Karpas-422 (cell line): ENCODE data around the gene LRRC10. TPM values are rescaled to one million over a fixed set of nuclear protein-coding genes. Genes with fewer than 3 reads are reported as not detected.

Source experiments
- DNase-seq: peaks from one replicate; pipeline ENCODE4 v3.0.0-alpha.2; 2015
- H2AFZ ChIP-seq: fragments of 200-600 bp; sonication (generic); 2 replicates; pipeline ENCODE4 v1.6.1; 2014; ENCODE audit warnings: antibody characterized with exemption, low read length, mixed read lengths
- H3K27ac ChIP-seq: fragments of 200-600 bp; sonication (generic); 2 replicates; pipeline ENCODE4 v1.5.1; 2014; ENCODE audit warnings: mild to moderate bottlenecking, low read length, moderate library complexity
- H3K27me3 ChIP-seq: fragments of 200-600 bp; sonication (generic); 2 replicates; pipeline ENCODE4 v1.6.1; 2014; ENCODE audit warnings: low read length, mixed read lengths
- H3K36me3 ChIP-seq: fragments of 200-600 bp; sonication (generic); 2 replicates; pipeline ENCODE4 v1.6.1; 2014; ENCODE audit warnings: low read length, mixed read lengths; ENCODE audit not compliant: insufficient read depth
- H3K4me1 ChIP-seq: fragments of 200-600 bp; sonication (generic); 2 replicates; pipeline ENCODE4 v1.6.1; 2014; ENCODE audit warnings: mild to moderate bottlenecking, low read length, mixed read lengths
- H3K4me2 ChIP-seq: fragments of 200-600 bp; sonication (generic); 2 replicates; pipeline ENCODE4 v1.6.1; 2014; ENCODE audit warnings: low read length, low read depth, mild to moderate bottlenecking; ENCODE audit not compliant: poor library complexity, severe bottlenecking
- H3K4me3 ChIP-seq: fragments of 200-600 bp; sonication (generic); 2 replicates; pipeline ENCODE4 v1.5.1; 2014; ENCODE audit warnings: mild to moderate bottlenecking, antibody characterized with exemption, low read length, mixed read lengths
- H3K79me2 ChIP-seq: fragments of 200-600 bp; sonication (generic); 2 replicates; pipeline ENCODE4 v1.6.1; 2014; ENCODE audit warnings: mild to moderate bottlenecking, low read length, mixed read lengths
- H3K9ac ChIP-seq: fragments of 200-600 bp; sonication (generic); 2 replicates; pipeline ENCODE4 v1.6.0; 2014; ENCODE audit warnings: low read length
- H3K9me2 ChIP-seq: fragments of 200-600 bp; sonication (generic), shearing (Covaris generic); replicated peaks from 2 replicates; pipeline ENCODE4 v1.6.0; 2014; ENCODE audit warnings: mild to moderate bottlenecking, low read length, moderate library complexity; ENCODE audit not compliant: insufficient read depth
- H3K9me3 ChIP-seq: fragments of 300-700, 200-600 bp; sonication (generic); 2 replicates; pipeline ENCODE4 v1.6.1; 2014; ENCODE audit warnings: low read length, mixed read lengths
- H4K20me1 ChIP-seq: fragments of 200-600 bp; sonication (generic); 2 replicates; pipeline ENCODE4 v1.6.1; 2014; ENCODE audit warnings: mild to moderate bottlenecking, antibody characterized with exemption, low read length, low read depth; ENCODE audit not compliant: insufficient read depth
- total RNA-seq: library from RNA; depleted of rRNA; stranded (reverse); fragments of >200 nt; shearing (Covaris generic); gene quantifications from 2 replicates; pipeline ENCODE4 v1.2.3, GENCODE V29; 2014; ENCODE audit warnings: low replicate concordance

LRRC10 gene
- total RNA-seq, 1 experiment from 2014 or later: not detected

DNA sequence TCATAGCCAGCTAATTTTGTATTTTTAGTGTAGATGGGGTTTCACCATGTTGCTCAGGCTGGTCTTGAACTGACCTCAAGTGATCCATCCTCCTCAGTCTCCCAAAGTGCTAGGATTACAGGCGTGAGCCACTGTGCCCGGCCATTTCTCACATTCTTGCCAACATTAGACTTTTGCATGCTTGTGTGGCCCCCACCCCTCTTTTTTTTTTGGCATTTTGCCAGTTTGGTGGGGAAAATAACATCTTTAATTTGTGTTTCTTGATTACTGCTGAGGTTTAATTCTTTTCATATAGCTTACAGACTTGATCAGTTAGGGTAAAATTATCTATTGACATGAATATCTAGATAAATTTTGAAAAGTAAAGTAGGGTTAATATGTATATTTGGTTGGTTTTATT, 21.6 kb downstream of the LRRC10 start:
- Histone ChIP-seq H2AFZ (no peak overlapping the region), H3K4me1 (peaks cover 20% of the 10 kb centered on the region), H3K4me3 (no peak overlapping the region), H3K27ac (no peak overlapping the region), H3K9ac (no peak overlapping the region), H3K79me2 (peaks cover 54% of the 10 kb centered on the region), H4K20me1 (peaks cover 16% of the 10 kb centered on the region; the same call in 1 of the 2 replicates), H3K27me3 (no peaks in the 10 kb centered on the region), H3K4me2 (no peak overlapping the region), H3K36me3 (peaks cover 69% of the 10 kb centered on the region), H3K9me3 (no peaks in the 10 kb centered on the region), H3K9me2 (no peaks in the 10 kb centered on the region)
- no peak for DNase-seq

GRCh38 chr12:69588527-69588926, 22.2 kb downstream of the LRRC10 start:
- Histone ChIP-seq H3K9me3 (no peaks in the 10 kb centered on the region), H3K27me3 (no peaks in the 10 kb centered on the region), H3K9ac (no peak overlapping the region), H3K27ac (no peak overlapping the region), H3K36me3 (peaks cover 63% of the 10 kb centered on the region), H3K4me2 (no peak overlapping the region), H3K79me2 (peaks cover 54% of the 10 kb centered on the region), H3K4me1 (peaks cover 20% of the 10 kb centered on the region), H3K4me3 (no peak overlapping the region), H2AFZ (no peak overlapping the region), H4K20me1 (peaks cover 16% of the 10 kb centered on the region; the same call in 1 of the 2 replicates), H3K9me2 (no peaks in the 10 kb centered on the region)
- DNase-seq: no peak

GRCh38 chr12:69585189-69586062, 25.3 kb downstream of the LRRC10 start, which contains the start of gene CCT2:
Gene CCT2 (plus strand): TSS chr12:69585459. CDS start chr12:69585522, 63 bp downstream.
- H3K79me2 ChIP-seq: peaks cover 42% of the 10 kb centered on the region
- peaks cover 39% of the 10 kb centered on the region for H3K36me3 ChIP-seq

DNA sequence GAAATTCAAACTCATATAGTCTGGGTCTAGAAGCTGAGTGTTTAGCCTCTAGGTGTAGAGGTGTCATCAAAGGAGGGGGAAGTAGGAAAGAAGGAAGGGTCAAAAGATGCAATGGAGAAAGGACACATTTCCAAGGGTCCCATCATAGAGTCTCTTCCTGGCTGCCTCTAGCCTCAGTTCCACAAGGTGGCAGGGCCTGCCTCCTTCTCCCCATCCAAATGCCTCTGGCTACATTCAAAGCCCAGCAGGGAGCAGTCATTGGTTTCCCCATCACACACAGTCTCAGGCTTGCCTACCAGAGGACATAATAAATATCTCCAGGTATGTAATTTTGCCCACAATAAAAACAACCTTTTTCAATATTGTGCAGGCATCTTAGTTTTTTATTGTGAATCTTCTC, 27.5 kb downstream of the LRRC10 start:
- no peaks in the 10 kb centered on the region for H3K9me2 ChIP-seq
- peaks cover 28% of the 10 kb centered on the region for H3K79me2 ChIP-seq
- no peak overlapping the region for H3K9ac ChIP-seq
- peaks cover 7% of the 10 kb centered on the region; the same call in 1 of the 2 replicates for H4K20me1 ChIP-seq
- no peak overlapping the region for H2AFZ ChIP-seq
- H3K4me2 ChIP-seq: no peak overlapping the region
- H3K9me3 ChIP-seq: no peaks in the 10 kb centered on the region
- peaks cover 27% of the 10 kb centered on the region for H3K4me1 ChIP-seq
- no peaks in the 10 kb centered on the region for H3K27me3 ChIP-seq
- peaks cover 17% of the 10 kb centered on the region for H3K36me3 ChIP-seq
- no peak overlapping the region for H3K27ac ChIP-seq
- DNase-seq: peak; percentile 56
- H3K4me3 ChIP-seq: no peak overlapping the region

More at GRCh38 chr12:69585189-69586062, 25.3 kb downstream of the LRRC10 start, which contains the start of gene CCT2:
- Histone ChIP-seq H3K9ac (peak within 1 kb of the TSS; percentile 98), H3K4me1 (peaks cover 20% of the 10 kb centered on the region), H3K9me2 (no peaks in the 10 kb centered on the region), H4K20me1 (peaks cover 11% of the 10 kb centered on the region; the same call in 1 of the 2 replicates), H3K27ac (peak within 1 kb of the TSS; percentile 62), H3K4me3 (peak within 1 kb of the TSS; percentile 95), H3K9me3 (no peaks in the 10 kb centered on the region), H3K27me3 (no peaks in the 10 kb centered on the region), H3K4me2 (peak within 1 kb of the TSS; percentile 93), H2AFZ (peak within 1 kb of the TSS; percentile 27; the same call in 1 of the 2 replicates)
- peak; percentile 99 for DNase-seq

DNA sequence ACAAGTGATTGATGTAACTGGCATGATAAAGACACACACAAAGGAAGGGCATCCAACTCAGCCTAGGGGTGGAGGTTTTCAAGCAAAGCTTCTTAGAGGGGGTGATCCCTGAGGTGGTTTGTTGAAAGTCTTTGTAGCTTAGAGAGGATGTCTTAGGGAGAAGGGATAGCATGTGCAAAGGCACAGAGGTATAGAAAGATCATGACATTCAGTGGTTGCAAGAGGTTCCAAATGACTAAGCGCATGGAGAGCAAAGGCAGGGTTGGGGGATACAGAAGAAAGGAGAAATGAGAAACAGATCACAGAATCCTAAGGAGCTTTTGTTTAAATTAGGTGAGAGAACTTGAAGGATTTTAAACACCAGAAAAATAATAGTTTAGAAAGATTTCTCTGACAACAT, 30.6 kb downstream of the LRRC10 start:
- Histone ChIP-seq H3K4me3 (no peak overlapping the region), H3K27me3 (no peaks in the 10 kb centered on the region), H3K9me3 (no peaks in the 10 kb centered on the region), H4K20me1 (no peaks in the 10 kb centered on the region), H3K4me2 (no peak overlapping the region), H2AFZ (no peak overlapping the region), H3K4me1 (peaks cover 35% of the 10 kb centered on the region), H3K79me2 (peaks cover 11% of the 10 kb centered on the region), H3K36me3 (peaks cover 13% of the 10 kb centered on the region; the same call in 1 of the 2 replicates), H3K27ac (no peak overlapping the region), H3K9me2 (no peaks in the 10 kb centered on the region), H3K9ac (no peak overlapping the region)
- DNase-seq: no peak

- Histone ChIP-seq H3K9ac (no peak overlapping the region), H3K4me1 (peaks cover 30% of the 10 kb centered on the region), H3K79me2 (peaks cover 11% of the 10 kb centered on the region), H3K27ac (peak overlapping the region; percentile 9; the same call in 1 of the 2 replicates), H3K36me3 (peaks cover 19% of the 10 kb centered on the region; the same call in 1 of the 2 replicates), H3K9me3 (no peaks in the 10 kb centered on the region), H3K4me3 (no peak overlapping the region), H4K20me1 (no peaks in the 10 kb centered on the region), H2AFZ (no peak overlapping the region), H3K9me2 (no peaks in the 10 kb centered on the region), H3K27me3 (no peaks in the 10 kb centered on the region), H3K4me2 (no peak overlapping the region)
- no peak for DNase-seq
Observed at GRCh38 chr12:69579029-69579428, 31.7 kb downstream of the LRRC10 start.

DNA sequence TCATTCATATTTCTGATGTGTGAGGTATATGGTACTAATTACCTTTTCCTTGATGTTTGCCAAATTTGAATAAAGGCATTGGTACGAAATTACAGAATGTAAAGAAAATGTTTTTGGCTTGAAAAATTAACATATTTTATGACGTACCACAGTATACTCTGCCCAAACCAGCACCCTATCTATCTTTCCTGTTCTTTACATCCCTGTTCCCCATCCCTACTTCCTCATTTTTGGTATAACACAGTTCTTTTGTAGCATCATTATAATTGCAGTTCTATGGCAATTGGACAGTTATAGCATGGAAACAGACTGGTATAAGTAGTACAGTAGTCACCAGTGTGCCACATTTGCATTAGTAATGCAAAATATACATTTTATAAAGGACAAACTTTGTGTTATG, 32.4 kb downstream of the LRRC10 start:
- H3K4me3 ChIP-seq: no peak overlapping the region
- no peaks in the 10 kb centered on the region for H3K27me3 ChIP-seq
- H3K9me2 ChIP-seq: no peaks in the 10 kb centered on the region
- H3K79me2 ChIP-seq: peaks cover 11% of the 10 kb centered on the region
- 0 out of 2 replicates have a peak overlapping the region, but pooled peaks have one; percentile 9 for H3K27ac ChIP-seq
- no peak overlapping the region for H3K9ac ChIP-seq
- no peak overlapping the region for H3K4me2 ChIP-seq
- H3K4me1 ChIP-seq: peaks cover 30% of the 10 kb centered on the region
- H4K20me1 ChIP-seq: no peaks in the 10 kb centered on the region
- H2AFZ ChIP-seq: no peak overlapping the region
- peaks cover 23% of the 10 kb centered on the region; the same call in 1 of the 2 replicates for H3K36me3 ChIP-seq
- no peak for DNase-seq
- H3K9me3 ChIP-seq: no peaks in the 10 kb centered on the region

GRCh38 chr12:69575346-69575745, 35.4 kb downstream of the LRRC10 start:
- no peak overlapping the region for H3K4me3 ChIP-seq
- peaks cover 17% of the 10 kb centered on the region for H3K79me2 ChIP-seq
- H3K27ac ChIP-seq: no peak overlapping the region
- H2AFZ ChIP-seq: no peak overlapping the region
- no peaks in the 10 kb centered on the region for H3K27me3 ChIP-seq
- no peaks in the 10 kb centered on the region for H4K20me1 ChIP-seq
- H3K4me1 ChIP-seq: peaks cover 30% of the 10 kb centered on the region
- H3K4me2 ChIP-seq: no peak overlapping the region
- no peak for DNase-seq
- H3K9me2 ChIP-seq: no peaks in the 10 kb centered on the region
- H3K9me3 ChIP-seq: no peaks in the 10 kb centered on the region
- H3K9ac ChIP-seq: no peak overlapping the region
- peaks cover 30% of the 10 kb centered on the region; the same call in 1 of the 2 replicates for H3K36me3 ChIP-seq
